IMR-90 (cell line): Measurements from ENCODE around the gene MS4A6A. TPM values are rescaled to one million over a fixed set of nuclear protein-coding genes. Genes with fewer than 3 reads are reported as not detected.

Experiments used
- ATAC-seq: fragments of 200-7000 bp; cut with Tn5 transposase; 2 replicates; pipeline ENCODE4 v1.9.1; 2020; ENCODE audit warnings: low read depth, mild to moderate bottlenecking, moderate library complexity
- BruUV-seq: library from RNA; stranded (reverse); fragments of 400-500 nt; replicated peaks from 2 replicates; lab custom pipeline; 2021; lab: Mats Ljungman, UMichigan
- CTCF ChIA-PET: fragments of 300-600 bp; formaldehyde crosslinking; extraction: SDS; loops from one replicate; lab custom pipeline; 2021; ENCODE audit warnings: antibody characterized with exemption; lab: Yijun Ruan, JAX
- POLR2A ChIA-PET: fragments of 300-600 bp; sonication (Branson Sonifier 250); formaldehyde crosslinking; loops from one replicate; lab custom pipeline; 2022; ENCODE audit warnings: antibody characterized with exemption; ENCODE audit not compliant: unreplicated experiment; lab: Charles Lee
- DNase-seq: peaks from one replicate; pipeline ENCODE4 v3.0.0; 2013
- H2AFZ ChIP-seq: replicated peaks from 2 replicates; pipeline ENCODE3; 2013; ENCODE audit warnings: low read length, mild to moderate bottlenecking; ENCODE audit not compliant: poor library complexity
- H2AK5ac ChIP-seq: 2 replicates; pipeline ENCODE4 v1.6.1; 2013; ENCODE audit warnings: low read depth, low read length, inconsistent platforms
- H2AK9ac ChIP-seq: replicated peaks from 2 replicates; pipeline ENCODE3; 2013; ENCODE audit warnings: mild to moderate bottlenecking, low read depth, low read length, moderate library complexity; ENCODE audit not compliant: poor library complexity
- H2BK120ac ChIP-seq: 2 replicates; pipeline ENCODE4 v1.6.1; 2013; ENCODE audit warnings: low read depth, low read length, inconsistent platforms
- H2BK15ac ChIP-seq: 3 replicates; pipeline ENCODE4 v1.6.1; 2013; ENCODE audit warnings: low read depth, low read length, inconsistent platforms
- H2BK20ac ChIP-seq: 2 replicates; pipeline ENCODE4 v1.6.1; 2013; ENCODE audit warnings: low read depth, mild to moderate bottlenecking, inconsistent platforms, low read length, moderate library complexity
- H2BK5ac ChIP-seq: 2 replicates; pipeline ENCODE4 v1.6.1; 2013; ENCODE audit warnings: mild to moderate bottlenecking, low read depth, low read length, inconsistent platforms; ENCODE audit not compliant: poor library complexity, severe bottlenecking
- H3K14ac ChIP-seq: replicated peaks from 2 replicates; pipeline ENCODE4 v1.6.1; 2013; ENCODE audit warnings: low read depth, low read length, inconsistent platforms
- H3K18ac ChIP-seq: 2 replicates; pipeline ENCODE4 v1.6.1; 2013; ENCODE audit warnings: low read depth, low read length, control low read depth
- H3K23ac ChIP-seq: 2 replicates; pipeline ENCODE4 v1.6.1; 2013; ENCODE audit warnings: low read depth, low read length, inconsistent platforms
- H3K27ac ChIP-seq: 2 replicates; pipeline ENCODE4 v1.5.1; 2013; ENCODE audit warnings: mild to moderate bottlenecking, control low read depth, low read length; ENCODE audit not compliant: insufficient read depth
- H3K27me3 ChIP-seq: 2 replicates; pipeline ENCODE4 v1.6.1; 2013; ENCODE audit warnings: low read length; ENCODE audit not compliant: control insufficient read depth, insufficient read depth
- H3K36me3 ChIP-seq: 2 replicates; pipeline ENCODE4 v1.6.1; 2013; ENCODE audit warnings: low read length, mixed read lengths; ENCODE audit not compliant: control insufficient read depth, insufficient read depth
- H3K4ac ChIP-seq: 2 replicates; pipeline ENCODE4 v1.6.1; 2013; ENCODE audit warnings: low read depth, low read length, inconsistent platforms
- H3K4me1 ChIP-seq: 2 replicates; pipeline ENCODE4 v1.6.1; 2013; ENCODE audit warnings: low read length, mixed read lengths; ENCODE audit not compliant: control insufficient read depth, insufficient read depth
- H3K4me2 ChIP-seq: 2 replicates; pipeline ENCODE4 v1.6.1; 2013; ENCODE audit warnings: low read depth, mild to moderate bottlenecking, control low read depth, low read length, moderate library complexity
- H3K4me3 ChIP-seq: 2 replicates; pipeline ENCODE4 v1.5.1; 2013; ENCODE audit warnings: low read depth, mild to moderate bottlenecking, control low read depth, low read length, moderate library complexity; ENCODE audit not compliant: insufficient read depth
- H3K56ac ChIP-seq: 2 replicates; pipeline ENCODE4 v1.6.1; 2013; ENCODE audit warnings: low read length, inconsistent platforms; ENCODE audit not compliant: insufficient read depth; ENCODE audit errors: extremely low read depth
- H3K79me1 ChIP-seq, 2 experiments: 2 replicates each; pipeline ENCODE4 v1.6.1; 2013; ENCODE audit warnings: low read length in 2 of 2, inconsistent platforms in 1 of 2, low read depth in 1 of 2
- H3K9ac ChIP-seq: 2 replicates; pipeline ENCODE4 v1.6.1; 2013; ENCODE audit warnings: low read depth, low read length, control low read depth
- H3K9me1 ChIP-seq: 2 replicates; pipeline ENCODE4 v1.6.1; 2013; ENCODE audit warnings: low read length, inconsistent platforms; ENCODE audit not compliant: insufficient read depth
- H3K9me3 ChIP-seq: 2 replicates; pipeline ENCODE4 v1.6.1; 2013; ENCODE audit warnings: low read length; ENCODE audit not compliant: control insufficient read depth, insufficient read depth
- H4K20me1 ChIP-seq: 2 replicates; pipeline ENCODE4 v1.6.1; 2013; ENCODE audit warnings: low read length, inconsistent platforms; ENCODE audit not compliant: insufficient read depth
- H4K5ac ChIP-seq: 2 replicates; pipeline ENCODE4 v1.6.1; 2013; ENCODE audit warnings: mild to moderate bottlenecking, low read depth, low read length, control low read depth
- H4K8ac ChIP-seq, 2 experiments: 2 replicates each; pipeline ENCODE4 v1.6.1; 2013; ENCODE audit warnings: low read depth in 2 of 2, low read length in 2 of 2, control low read depth in 1 of 2, inconsistent platforms in 1 of 2
- H4K91ac ChIP-seq: 2 replicates; pipeline ENCODE4 v1.6.1; 2013; ENCODE audit warnings: low read depth, low read length, inconsistent platforms; ENCODE audit not compliant: insufficient read depth
- BHLHE40 ChIP-seq: fragments of 150-350 bp; IDR thresholded peaks from 2 replicates; pipeline ENCODE4 v1.6.1; 2016; ENCODE audit warnings: mild to moderate bottlenecking, low read depth, low read length
- CHD1 ChIP-seq: IDR thresholded peaks from 2 replicates; pipeline ENCODE4 v1.6.1; 2012; ENCODE audit warnings: low read depth, low read length, improper control_type of control experiment
- FOS ChIP-seq: fragments of 150-350 bp; IDR thresholded peaks from 2 replicates; pipeline ENCODE4 v1.6.1; 2016; ENCODE audit warnings: low read depth, low read length
- MAZ ChIP-seq: IDR thresholded peaks from 2 replicates; pipeline ENCODE4 v1.6.1; 2012; ENCODE audit warnings: low read depth, mild to moderate bottlenecking, low read length, improper control_type of control experiment, moderate library complexity, borderline replicate concordance
- POLR2A ChIP-seq: IDR thresholded peaks from 2 replicates; pipeline ENCODE4 v1.6.1; 2012; ENCODE audit warnings: mild to moderate bottlenecking, low read depth, low read length
- RCOR1 ChIP-seq: IDR thresholded peaks from 2 replicates; pipeline ENCODE4 v1.6.1; 2012; ENCODE audit warnings: mild to moderate bottlenecking, low read length, improper control_type of control experiment; ENCODE audit not compliant: insufficient replicate concordance
- SMC3 ChIP-seq: fragments of 150-350 bp; IDR thresholded peaks from 2 replicates; pipeline ENCODE4 v1.6.1; 2016; ENCODE audit warnings: low read depth, mild to moderate bottlenecking, antibody characterized with exemption, low read length, moderate library complexity
- WGBS, 2 experiments: methylation state at CpG; one replicate each; pipeline versions ENCODE4 v1.1.5 to v1.1.7; 2013; ENCODE audit warnings: missing lambda C conversion rate in 2 of 2; ENCODE audit not compliant: insufficient read length in 1 of 2; ENCODE audit errors: extremely low coverage in 2 of 2; 5-methylcytosine and 5-hydroxymethylcytosine counted together
- dilution Hi-C: fragments of 300-500 bp; cut with HindIII; formaldehyde crosslinking; loops from one replicate; pipeline ENCODE4 v1.14.3; 2018; ENCODE audit warnings: low sequenced_read_pairs; ENCODE audit not compliant: unreplicated experiment
- in situ Hi-C: fragments of 300-500 bp; cut with MboI; formaldehyde crosslinking; loops from 3 replicates; pipeline ENCODE4 v1.14.3; 2019; ENCODE audit warnings: low sequenced_read_pairs, inconsistent platforms, mixed read lengths
- intact Hi-C: fragments of 100-400 bp; cut with micrococcal nuclease; formaldehyde crosslinking; loops from 2 replicates; pipeline ENCODE4 v1.10.0; 2022
- polyA plus RNA-seq, 3 experiments: library from polyadenylated mRNA; depleted of rRNA; stranded (reverse); fragments of >200 nt; gene quantifications; 2 replicates each; pipeline ENCODE4 v1.2.3, GENCODE V29; 2012; ENCODE audit warnings: low replicate concordance in 1 of 3
- total RNA-seq: library from RNA; depleted of rRNA; stranded (reverse); fragments of >200 nt; gene quantifications from 2 replicates; pipeline ENCODE4 v1.2.3, GENCODE V29; 2012
- TF ChIP-seq, protein P1 (sequence below): fragments of 150-350 bp; IDR thresholded peaks from 2 replicates; pipeline ENCODE4 v1.6.1; 2017; ENCODE audit warnings: mild to moderate bottlenecking, antibody characterized with exemption, low read length, low read depth
- TF ChIP-seq, protein P2 (sequence below): fragments of 150-350 bp; IDR thresholded peaks from 2 replicates; pipeline ENCODE4 v1.6.1; 2016; ENCODE audit warnings: low read depth, mild to moderate bottlenecking, low read length, moderate library complexity, borderline replicate concordance

MS4A6A gene
- total and polyA plus RNA-seq, 2 of the 4 experiments (the other 2 are of a cell fraction), result not detected

DNA sequence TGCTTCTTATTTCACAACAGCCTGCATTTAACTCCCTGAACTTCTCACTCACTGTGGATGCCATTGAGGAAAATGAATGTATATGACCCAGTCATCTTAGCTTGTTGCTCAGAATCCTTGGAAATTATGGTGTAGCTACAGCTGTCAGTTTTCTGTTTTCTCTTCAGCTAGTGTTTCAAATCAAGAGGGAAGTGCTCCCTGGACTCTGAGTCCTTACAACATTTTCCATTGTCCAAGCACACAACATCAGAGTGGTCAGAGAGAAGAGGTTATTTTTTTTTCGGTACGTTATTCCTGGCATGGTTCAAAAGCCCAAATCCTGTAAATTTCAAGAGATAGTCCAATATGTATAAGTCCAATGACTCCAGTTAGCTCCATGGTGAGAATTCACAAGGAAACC is 23.6 kb downstream of the MS4A6A start:
- Histone ChIP-seq H4K91ac (no peak overlapping the region), H2AFZ (no peak overlapping the region), H3K9ac (no peak overlapping the region), H2BK15ac (no peak overlapping the region), H3K14ac (no peak overlapping the region), H2AK5ac (no peak overlapping the region), H3K9me1 (no peaks in the 10 kb centered on the region), H3K9me3 (no peaks in the 10 kb centered on the region), H3K23ac (no peak overlapping the region), H2BK5ac (no peak overlapping the region), H3K79me1 (no peaks in the 10 kb centered on the region), H3K27me3 (no peaks in the 10 kb centered on the region), H2AK9ac (no peak overlapping the region), H4K20me1 (no peaks in the 10 kb centered on the region), H3K4ac (no peak overlapping the region), H3K4me1 (no peaks in the 10 kb centered on the region), H3K27ac (no peak overlapping the region), H3K36me3 (no peaks in the 10 kb centered on the region), H3K4me2 (no peak overlapping the region), H3K56ac (no peak overlapping the region), H3K4me3 (no peak overlapping the region), H4K8ac (no peak overlapping the region), H2BK120ac (no peak overlapping the region), H2BK20ac (no peak overlapping the region), H3K18ac (no peak overlapping the region), H4K5ac (no peak overlapping the region)
- ATAC-seq, result no peak
- no TSS peak for BruUV-seq
- ChIA-PET CTCF (interaction anchor here (0.5 kb wide), 1 partner anchor 869 kb away, joined by 3 read pairs; no protein-coding TSS in a partner anchor), POLR2A (no interaction called here)
- in situ Hi-C loops (no loop called here), intact Hi-C loops (no loop called here), dilution Hi-C loops (no loop called here)
- no CpG with 5 or more reads among the region's 2 CpGs for WGBS, 2 experiments
- no peak for TF ChIP-seq MAZ
- no peak for TF ChIP-seq CHD1
- TF ChIP-seq FOS, result no peak
- TF ChIP-seq, protein P1, sequence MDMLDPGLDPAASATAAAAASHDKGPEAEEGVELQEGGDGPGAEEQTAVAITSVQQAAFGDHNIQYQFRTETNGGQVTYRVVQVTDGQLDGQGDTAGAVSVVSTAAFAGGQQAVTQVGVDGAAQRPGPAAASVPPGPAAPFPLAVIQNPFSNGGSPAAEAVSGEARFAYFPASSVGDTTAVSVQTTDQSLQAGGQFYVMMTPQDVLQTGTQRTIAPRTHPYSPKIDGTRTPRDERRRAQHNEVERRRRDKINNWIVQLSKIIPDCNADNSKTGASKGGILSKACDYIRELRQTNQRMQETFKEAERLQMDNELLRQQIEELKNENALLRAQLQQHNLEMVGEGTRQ, result no peak
- TF ChIP-seq, protein P2, sequence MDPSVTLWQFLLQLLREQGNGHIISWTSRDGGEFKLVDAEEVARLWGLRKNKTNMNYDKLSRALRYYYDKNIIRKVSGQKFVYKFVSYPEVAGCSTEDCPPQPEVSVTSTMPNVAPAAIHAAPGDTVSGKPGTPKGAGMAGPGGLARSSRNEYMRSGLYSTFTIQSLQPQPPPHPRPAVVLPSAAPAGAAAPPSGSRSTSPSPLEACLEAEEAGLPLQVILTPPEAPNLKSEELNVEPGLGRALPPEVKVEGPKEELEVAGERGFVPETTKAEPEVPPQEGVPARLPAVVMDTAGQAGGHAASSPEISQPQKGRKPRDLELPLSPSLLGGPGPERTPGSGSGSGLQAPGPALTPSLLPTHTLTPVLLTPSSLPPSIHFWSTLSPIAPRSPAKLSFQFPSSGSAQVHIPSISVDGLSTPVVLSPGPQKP, result no peak
- no peak for TF ChIP-seq BHLHE40
- no peak for TF ChIP-seq SMC3
- no peak for TF ChIP-seq RCOR1
- no peak for TF ChIP-seq POLR2A
- no peak for DNase-seq
